NB4 (cell line): ENCODE data around the gene TOM1L2.

Source experiments
- CTCF ChIP-seq: IDR thresholded peaks from one replicate; pipeline ENCODE4 v1.5.1; 2012; ENCODE audit warnings: low read depth, low read length
- MAX ChIP-seq: IDR thresholded peaks from 2 replicates; pipeline ENCODE4 v1.6.1; 2011; ENCODE audit warnings: low read depth, low read length
- POLR2A ChIP-seq: IDR thresholded peaks from 2 replicates; pipeline ENCODE4 v1.6.1; 2011; ENCODE audit warnings: mild to moderate bottlenecking; ENCODE audit not compliant: insufficient read length; ENCODE audit errors: extremely low read depth

- no peak for TF ChIP-seq POLR2A
- peak; percentile 8 for TF ChIP-seq CTCF
- TF ChIP-seq MAX: no peak
Observed at GRCh38 chr17:17902376-17902775, 69.8 kb downstream of the TOM1L2 start.
